ENCODE data around the gene VEZT.

The VEZT gene

GRCh38 chr12:95200128-95200894 is 17.3 kb upstream of the VEZT start:
- DNase-seq (ENCODE audit: low read depth in 1 of 2, low spot score in 1 of 2), result no peak

- no peak for DNase-seq (ENCODE audit: low read depth in 1 of 2, low spot score in 1 of 2)
Observed at GRCh38 chr12:95201056-95201670, 16.4 kb upstream of the VEZT start.

GRCh38 chr12:95202691-95203486 is 14.7 kb upstream of the VEZT start:
- no peak for DNase-seq (ENCODE audit: low read depth in 1 of 2, low spot score in 1 of 2)

GRCh38 chr12:95203487-95204030 is 14.0 kb upstream of the VEZT start:
- no peak for DNase-seq (ENCODE audit: low read depth in 1 of 2, low spot score in 1 of 2)

GRCh38 chr12:95204141-95204866 is 13.3 kb upstream of the VEZT start:
- no peak for DNase-seq (ENCODE audit: low read depth in 1 of 2, low spot score in 1 of 2)

GRCh38 chr12:95205016-95205624 is 12.5 kb upstream of the VEZT start:
- DNase-seq (ENCODE audit: low read depth in 1 of 2, low spot score in 1 of 2), result no peak

- DNase-seq (ENCODE audit: low read depth in 1 of 2, low spot score in 1 of 2), result no peak
Observed at GRCh38 chr12:95205685-95206084, 11.9 kb upstream of the VEZT start.

- no peak for DNase-seq (ENCODE audit: low read depth in 1 of 2, low spot score in 1 of 2)
Observed at GRCh38 chr12:95206916-95207315, 10.7 kb upstream of the VEZT start.

- DNase-seq (ENCODE audit: low read depth in 1 of 2, low spot score in 1 of 2), result no peak
Observed at GRCh38 chr12:95207407-95207806, 10.2 kb upstream of the VEZT start.

GRCh38 chr12:95208678-95209077 is 8.9 kb upstream of the VEZT start:
- DNase-seq (ENCODE audit: low read depth in 1 of 2, low spot score in 1 of 2), result no peak

- DNase-seq (ENCODE audit: low read depth in 1 of 2, low spot score in 1 of 2), result no peak
Observed at GRCh38 chr12:95212586-95212985, 5.0 kb upstream of the VEZT start.

GRCh38 chr12:95213119-95213518 is 4.5 kb upstream of the VEZT start:
- DNase-seq (ENCODE audit: low read depth in 1 of 2, low spot score in 1 of 2), result no peak

- no peak for DNase-seq (ENCODE audit: low read depth in 1 of 2, low spot score in 1 of 2)
Observed at GRCh38 chr12:95213928-95214327, 3.7 kb upstream of the VEZT start.

GRCh38 chr12:95214466-95214865 is 3.1 kb upstream of the VEZT start:
- no peak for DNase-seq (ENCODE audit: low read depth in 1 of 2, low spot score in 1 of 2)

- no peak for DNase-seq (ENCODE audit: low read depth in 1 of 2, low spot score in 1 of 2)
Observed at GRCh38 chr12:95215949-95216348, 1.7 kb upstream of the VEZT start.

- no peak for DNase-seq (ENCODE audit: low read depth in 1 of 2, low spot score in 1 of 2)
Observed at GRCh38 chr12:95216711-95217376, 763 bp upstream of the VEZT start.

- DNase-seq (ENCODE audit: low read depth in 1 of 2, low spot score in 1 of 2), result peak in 1 of 2 donors; percentile 3
Observed at GRCh38 chr12:95218150-95219133, 835 bp downstream of the VEZT start.

GRCh38 chr12:95220190-95220589 is 2.6 kb downstream of the VEZT start:
- no peak for DNase-seq (ENCODE audit: low read depth in 1 of 2, low spot score in 1 of 2)

- no peak for DNase-seq (ENCODE audit: low read depth in 1 of 2, low spot score in 1 of 2)
Observed at GRCh38 chr12:95220726-95221125, 3.1 kb downstream of the VEZT start.

Data from stimulated activated CD4-positive, alpha-beta T cell treated with anti-CD3 and anti-CD28 coated beads, Interleukin-15, amount 100 ng/mL, for 1 hour (primary cell).